ENCODE measurements around the gene IL17RC. TPM values are rescaled to one million over a fixed set of nuclear protein-coding genes. Genes with fewer than 3 reads are reported as not detected.

The IL17RC gene
- polyA plus RNA-seq, 1 experiment: 17.3 TPM

GRCh38 chr3:9914559-9915253, 2.2 kb upstream of the IL17RC start:
- DNase-seq (ENCODE audit: low read depth, low spot score): no peak
- Histone ChIP-seq H3K27me3 (ENCODE audit: control insufficient read depth, insufficient read depth, low read length) (no peaks in the 10 kb centered on the region), H3K4me3 (ENCODE audit: low read depth, low read length) (no peak overlapping the region), H3K9me3 (ENCODE audit: control insufficient read depth, insufficient read depth, low read length) (no peaks in the 10 kb centered on the region; the same call in 1 of the 2 replicates), H3K27ac (ENCODE audit: low read depth, low read length) (no peak overlapping the region)
- ChIA-PET POLR2A (interaction anchor here (0.9 kb wide), 1 partner anchor 71 kb away, joined by 3 read pairs; the partner anchor contains the start of gene RPUSD3), CTCF (interaction anchor here (0.9 to 2.6 kb wide), 5 partner anchors 17 to 68 kb away, joined by 3 to 17 read pairs (median 4); no protein-coding TSS in a partner anchor)
- TF ChIP-seq CTCF (IDR thresholded peaks at IDR 0.05; ENCODE audit: low read depth, low read length): no peak

GRCh38 chr3:9915254-9916141, 1.4 kb upstream of the IL17RC start:
- H3K4me3 ChIP-seq (ENCODE audit: low read depth, low read length): peak overlapping the region; percentile 60
- ChIA-PET POLR2A (interaction anchor here (0.6 to 1.6 kb wide), 5 partner anchors 17 to 554 kb away, joined by 3 to 5 read pairs (median 3); partner anchors contain the start of gene ARPC4), CTCF (interaction anchor here (0.6 to 2.6 kb wide), 5 partner anchors 16 to 68 kb away, joined by 3 to 17 read pairs (median 3); no protein-coding TSS in a partner anchor)
- no peaks in the 10 kb centered on the region; the same call in 1 of the 2 replicates for H3K9me3 ChIP-seq (ENCODE audit: control insufficient read depth, insufficient read depth, low read length)
- DNase-seq (ENCODE audit: low read depth, low spot score): no peak
- TF ChIP-seq CTCF (IDR thresholded peaks at IDR 0.05; ENCODE audit: low read depth, low read length): peak; percentile 46
- H3K27me3 ChIP-seq (ENCODE audit: control insufficient read depth, insufficient read depth, low read length): no peaks in the 10 kb centered on the region
- peak overlapping the region; percentile 57 for H3K27ac ChIP-seq (ENCODE audit: low read depth, low read length)

GRCh38 chr3:9916346-9916733, 558 bp upstream of the IL17RC start:
- ChIA-PET POLR2A (interaction anchor here (1.0 to 1.6 kb wide), 3 partner anchors 16 to 123 kb away, joined by 3 to 5 read pairs (median 3); partner anchors contain the start of gene ARPC4), CTCF (interaction anchor here (1.0 to 2.6 kb wide), 3 partner anchors 15 to 69 kb away, joined by 3 to 17 read pairs (median 5); no protein-coding TSS in a partner anchor)
- Histone ChIP-seq H3K9me3 (ENCODE audit: control insufficient read depth, insufficient read depth, low read length) (no peaks in the 10 kb centered on the region; the same call in 1 of the 2 replicates), H3K4me3 (ENCODE audit: low read depth, low read length) (peak overlapping the region; percentile 66), H3K27me3 (ENCODE audit: control insufficient read depth, insufficient read depth, low read length) (no peaks in the 10 kb centered on the region), H3K27ac (ENCODE audit: low read depth, low read length) (peak overlapping the region; percentile 81)
- DNase-seq (ENCODE audit: low read depth, low spot score): no peak
- no peak for TF ChIP-seq CTCF (IDR thresholded peaks at IDR 0.05; ENCODE audit: low read depth, low read length)

GRCh38 chr3:9917820-9918219, 922 bp downstream of the IL17RC start:
- peak overlapping the region; percentile 66 for H3K4me3 ChIP-seq (ENCODE audit: low read depth, low read length)
- CTCF ChIA-PET: no interaction called here
- H3K27me3 ChIP-seq (ENCODE audit: control insufficient read depth, insufficient read depth, low read length): no peaks in the 10 kb centered on the region
- DNase-seq (ENCODE audit: low read depth, low spot score): no peak
- H3K9me3 ChIP-seq (ENCODE audit: control insufficient read depth, insufficient read depth, low read length): no peaks in the 10 kb centered on the region; the same call in 1 of the 2 replicates
- TF ChIP-seq CTCF (IDR thresholded peaks at IDR 0.05; ENCODE audit: low read depth, low read length): no peak
- POLR2A ChIA-PET: no interaction called here
- no peak overlapping the region for H3K27ac ChIP-seq (ENCODE audit: low read depth, low read length)

Measured in AG04450 (cell line).